Stimulated activated CD4-positive, alpha-beta T cell treated with anti-CD3 and anti-CD28 coated beads, Interleukin-2, amount 100 ng/mL, for 48 hours (primary cell): Measurements from ENCODE around the gene ACADSB.

ENCODE experiments used
- DNase-seq, 2 donors: peaks; one replicate each; pipeline ENCODE4 v3.0.0-alpha.2; 2020

The ACADSB gene

DNA sequence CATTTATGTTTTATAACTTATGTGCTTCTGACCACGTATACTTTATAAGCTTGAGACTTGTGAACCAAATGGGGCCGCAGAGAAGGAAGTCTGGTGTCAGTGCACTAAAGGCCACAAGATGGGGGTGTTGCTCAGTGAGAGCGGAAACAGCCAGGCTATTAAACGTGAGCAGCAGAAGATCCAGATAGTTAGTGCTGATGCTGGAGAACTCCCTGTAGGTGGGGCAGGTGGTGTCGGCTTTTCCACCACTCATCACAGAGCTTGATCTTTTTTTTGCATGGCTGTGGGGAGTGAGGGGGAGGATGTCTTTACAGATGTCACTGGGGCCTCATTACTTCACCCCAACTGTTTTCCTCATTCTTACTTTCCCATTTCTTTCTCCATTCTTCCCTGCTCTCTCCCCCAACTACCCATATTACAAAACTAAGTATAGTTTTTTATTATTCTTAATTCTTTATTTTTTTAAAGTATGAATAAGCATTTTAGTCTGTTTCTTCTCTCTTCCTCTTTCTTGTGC is 34.7 kb downstream of the ACADSB start:
- DNase-seq, result peak; percentile 3

DNA sequence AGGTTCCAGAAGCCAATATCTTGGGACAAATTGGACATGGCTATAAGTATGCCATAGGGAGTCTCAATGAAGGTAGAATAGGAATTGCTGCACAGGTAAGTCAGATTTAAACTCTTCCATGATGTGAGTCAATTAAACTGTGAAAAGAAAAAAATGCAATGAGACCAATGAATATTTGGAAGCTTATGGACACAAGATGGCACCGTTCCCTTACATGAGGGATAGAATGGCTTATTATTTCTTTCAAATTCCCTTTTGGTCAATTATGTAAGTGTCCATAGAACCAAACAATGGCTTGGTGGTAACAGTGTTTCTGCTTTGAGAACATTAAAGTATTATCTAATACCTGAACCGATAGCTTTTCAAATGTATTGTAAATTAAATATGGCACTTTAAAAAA is 35.6 kb downstream of the ACADSB start:
- no peak for DNase-seq

DNA sequence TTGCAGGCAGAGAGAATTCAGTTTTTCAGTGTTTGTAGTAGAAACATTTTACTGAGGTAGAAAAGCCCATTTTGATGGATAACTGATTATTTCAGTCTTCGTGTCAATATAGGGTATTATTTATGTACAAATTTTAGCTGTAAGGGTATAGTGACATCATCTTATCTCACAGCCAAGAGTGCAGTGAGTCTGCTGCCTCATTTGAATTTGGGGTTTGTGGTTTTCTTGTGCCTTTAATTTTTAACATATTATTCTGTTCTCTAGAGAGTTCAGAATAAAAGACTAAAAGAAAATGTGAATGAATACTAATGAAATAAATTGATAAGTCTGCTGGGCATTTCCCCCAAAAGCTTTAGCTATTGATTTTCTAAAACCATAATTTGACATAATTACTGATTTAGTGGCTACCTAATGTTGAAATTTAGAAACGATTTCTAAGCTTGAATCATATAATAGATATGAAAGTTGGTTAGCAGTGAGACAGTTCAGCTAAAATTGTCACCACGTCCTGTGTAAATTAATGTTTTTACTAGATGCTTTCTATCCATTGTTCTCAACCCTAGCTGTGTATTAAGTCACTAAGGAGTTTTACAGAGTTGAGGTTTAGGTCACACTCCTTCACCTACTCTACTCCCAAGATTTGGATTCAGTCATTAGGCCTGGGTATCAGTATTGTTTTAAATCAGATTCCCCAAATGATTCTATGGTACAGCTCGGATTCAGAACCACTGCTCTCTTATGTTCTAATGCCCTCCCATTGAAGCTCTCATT is 37.3 kb downstream of the ACADSB start:
- DNase-seq, result no peak

DNA sequence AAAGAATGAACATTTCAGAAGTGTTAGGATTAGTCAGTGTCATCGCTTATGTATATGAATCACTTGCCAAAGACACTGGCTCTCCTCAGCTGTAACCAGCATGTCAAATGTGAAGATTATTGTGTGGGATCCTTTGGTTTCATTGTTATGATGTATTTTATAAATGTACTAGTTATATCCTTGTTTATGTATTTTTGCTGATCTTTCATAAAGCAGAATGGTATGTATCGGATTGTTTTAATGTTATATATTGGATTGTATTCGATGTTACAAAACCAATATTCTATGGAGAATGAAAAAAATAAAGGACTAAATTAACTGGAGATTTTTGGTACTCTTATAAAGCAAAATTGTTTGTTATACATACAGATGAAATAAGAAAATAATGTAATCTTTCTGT is 49.2 kb downstream of the ACADSB start:
- no peak for DNase-seq

DNA sequence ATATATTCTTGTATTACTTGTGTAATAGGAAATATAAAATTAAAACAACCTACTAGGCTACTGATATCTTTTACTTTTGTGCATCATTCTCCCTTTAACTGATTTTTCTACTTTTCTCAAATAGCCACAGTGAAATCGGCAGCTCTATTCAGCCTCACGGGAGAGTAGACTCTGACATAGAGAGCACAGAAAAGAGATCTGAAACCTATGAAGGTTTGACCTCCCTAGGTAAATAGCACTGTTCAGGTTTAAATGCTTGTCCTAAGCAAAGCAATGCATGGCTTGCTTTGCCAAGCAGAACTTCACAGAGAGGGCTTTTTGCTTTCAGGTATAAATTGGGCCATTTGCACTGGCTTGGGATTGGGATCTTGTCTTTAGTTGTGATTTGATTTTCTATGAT is 53.1 kb downstream of the ACADSB start:
- DNase-seq, result no peak

GRCh38 chr10:123062726-123063125 is 53.9 kb downstream of the ACADSB start:
- DNase-seq, result no peak

DNA sequence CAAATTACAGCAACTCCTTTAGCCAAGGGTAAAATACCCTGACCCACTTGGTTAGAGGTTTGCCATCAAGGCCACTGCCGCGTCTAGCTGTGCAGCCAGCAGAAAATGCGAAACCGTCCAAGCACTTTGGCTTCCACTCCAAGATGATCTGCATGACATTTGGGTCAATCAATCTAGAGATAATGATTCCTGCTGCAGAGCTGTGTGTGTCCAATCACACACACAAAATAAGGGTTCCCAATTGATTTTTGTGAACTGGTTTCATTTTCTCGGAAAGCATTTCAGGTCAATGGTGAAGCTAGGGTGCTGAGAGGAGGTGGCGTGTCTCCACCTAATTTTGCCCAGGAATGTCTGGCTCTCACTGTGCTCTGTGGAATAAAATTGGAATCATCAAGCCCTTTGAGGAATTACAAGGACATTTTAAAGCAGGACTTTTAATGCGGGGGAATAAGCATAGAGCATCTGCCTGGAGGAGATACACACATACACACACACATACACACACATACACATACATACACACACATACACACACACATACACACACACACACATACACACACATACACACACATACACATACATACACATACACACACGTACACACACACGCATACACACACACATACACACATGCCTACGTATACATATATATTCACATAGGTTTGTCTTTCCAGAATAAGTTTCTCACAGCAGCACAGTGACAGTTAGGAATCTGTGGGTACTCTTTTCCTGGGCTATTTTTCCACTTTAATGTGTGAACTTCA is 59.5 kb downstream of the ACADSB start:
- no peak for DNase-seq

DNA sequence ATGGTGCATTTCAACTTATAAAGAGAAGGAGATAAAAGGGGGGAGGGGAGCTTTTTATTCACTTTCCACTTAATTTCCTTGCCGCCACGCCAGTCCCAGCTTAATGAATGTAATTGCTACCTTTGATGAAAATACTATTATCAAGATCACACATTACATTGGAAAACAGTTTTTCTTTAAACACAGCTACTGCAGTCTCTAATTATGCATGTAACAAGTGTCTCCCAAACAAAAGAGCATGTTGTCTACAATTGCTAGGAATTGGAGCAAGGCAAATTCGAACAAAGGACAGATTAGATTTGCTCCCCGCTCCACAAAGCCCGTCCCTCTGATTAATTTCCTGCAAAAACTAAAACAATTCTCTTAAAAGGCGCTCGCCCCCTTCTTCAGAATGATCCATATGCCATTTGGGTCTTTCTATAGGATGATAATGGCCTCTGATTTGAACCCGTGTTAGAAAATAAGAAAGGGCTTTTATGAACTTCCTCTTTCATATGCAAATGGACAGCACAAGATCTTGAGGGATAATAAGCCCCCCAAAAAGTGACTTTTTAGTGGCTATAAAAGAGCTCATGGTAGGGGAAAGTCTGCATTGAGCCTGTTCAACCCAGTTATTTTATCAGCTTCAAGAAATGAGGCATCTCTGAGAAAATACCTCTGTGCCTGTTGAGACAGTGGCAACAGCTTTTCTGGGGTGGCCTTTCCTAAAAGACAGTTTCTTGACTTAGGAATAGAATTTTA is 60.6 kb downstream of the ACADSB start:
- DNase-seq, result no peak

DNA sequence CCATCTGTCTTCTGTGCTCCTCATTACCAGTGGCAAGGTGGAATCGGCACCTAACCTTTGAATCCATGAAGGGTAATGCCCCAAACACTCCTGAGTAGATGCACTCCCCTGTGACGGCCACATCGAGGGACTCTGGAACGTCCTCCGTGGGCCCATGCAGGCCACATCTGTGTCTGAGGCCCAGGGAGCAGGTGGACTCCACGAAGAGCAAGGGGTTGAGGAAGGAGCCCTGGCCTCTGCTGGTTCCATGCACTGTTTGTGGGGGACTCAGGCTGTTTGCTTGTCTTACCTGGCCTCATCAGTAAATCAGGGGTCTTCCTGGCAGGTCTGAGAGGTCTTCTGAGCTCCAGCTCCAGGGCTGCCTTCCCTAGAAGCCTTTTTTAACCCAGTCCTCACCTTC is 64.4 kb downstream of the ACADSB start:
- DNase-seq, result no peak

- no peak for DNase-seq
These were observed 65.4 kb downstream of the ACADSB start for GRCh38 chr10:123074215-123074614.

- DNase-seq, result no peak
These were observed 73.1 kb downstream of the ACADSB start for GRCh38 chr10:123081896-123082295.

DNA sequence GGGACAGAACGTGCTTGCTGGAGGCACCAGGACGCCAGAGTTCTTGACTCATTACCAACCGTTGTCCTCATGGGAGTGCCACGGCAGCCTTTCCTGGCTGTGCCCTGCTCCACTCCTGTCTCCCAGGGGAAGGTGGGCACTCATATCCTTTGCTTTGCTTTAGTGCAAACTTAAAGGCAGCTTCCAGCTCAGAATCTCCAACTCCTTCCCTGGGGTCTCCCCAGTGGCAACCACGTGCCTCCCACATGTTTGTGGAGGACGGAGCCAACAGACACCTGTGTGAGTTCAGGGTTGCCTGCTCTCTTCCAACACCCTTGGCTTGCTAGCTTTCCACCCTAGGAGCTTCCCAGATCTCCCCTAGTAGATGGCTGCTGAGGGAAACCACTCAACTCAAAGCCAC is 75.0 kb downstream of the ACADSB start:
- no peak for DNase-seq

GRCh38 chr10:123086281-123086680 is 77.5 kb downstream of the ACADSB start:
- no peak for DNase-seq

DNA sequence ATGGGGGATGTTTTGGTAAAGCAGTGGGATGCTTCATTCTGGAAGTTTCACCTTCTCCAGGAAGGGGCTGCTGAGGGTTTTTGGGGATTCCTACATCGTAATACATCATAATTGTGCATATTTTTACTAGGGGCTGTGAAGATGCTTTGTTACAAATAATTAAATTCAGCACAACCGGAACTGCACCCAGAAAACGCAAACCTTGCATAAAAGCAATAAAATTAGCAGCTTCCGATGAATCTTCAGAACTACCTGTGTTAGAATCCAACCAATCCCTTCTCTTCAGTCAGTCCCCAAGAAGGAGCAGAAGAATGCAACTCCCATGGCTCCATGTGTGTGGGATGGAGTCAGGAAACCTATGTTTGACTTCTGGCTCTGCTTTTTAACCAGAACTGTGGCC is 78.5 kb downstream of the ACADSB start:
- no peak for DNase-seq

- no peak for DNase-seq
These were observed 79.0 kb downstream of the ACADSB start for GRCh38 chr10:123087786-123088185.

- DNase-seq, result no peak
These were observed 84.0 kb downstream of the ACADSB start for GRCh38 chr10:123092635-123093414.

DNA sequence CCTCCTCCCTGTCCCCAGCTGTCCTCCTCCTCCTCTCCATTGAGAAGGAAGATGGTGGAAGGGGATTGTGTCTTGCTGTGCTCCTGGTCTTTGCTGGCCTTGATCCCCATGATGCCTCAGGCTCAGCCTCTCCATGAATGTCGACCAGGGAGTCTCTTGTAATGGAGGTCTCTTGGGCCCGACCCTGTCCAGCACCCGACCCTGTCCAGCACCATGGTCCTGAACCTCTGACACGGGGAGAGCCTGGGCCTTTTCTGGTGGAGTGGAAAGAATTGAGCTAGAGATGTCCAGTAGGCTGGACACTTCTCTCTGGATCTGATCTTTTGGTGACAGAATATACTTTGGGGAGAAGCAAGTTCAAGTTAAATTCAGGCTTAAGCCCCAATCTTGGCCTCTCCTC is 84.7 kb downstream of the ACADSB start:
- DNase-seq, result no peak

DNA sequence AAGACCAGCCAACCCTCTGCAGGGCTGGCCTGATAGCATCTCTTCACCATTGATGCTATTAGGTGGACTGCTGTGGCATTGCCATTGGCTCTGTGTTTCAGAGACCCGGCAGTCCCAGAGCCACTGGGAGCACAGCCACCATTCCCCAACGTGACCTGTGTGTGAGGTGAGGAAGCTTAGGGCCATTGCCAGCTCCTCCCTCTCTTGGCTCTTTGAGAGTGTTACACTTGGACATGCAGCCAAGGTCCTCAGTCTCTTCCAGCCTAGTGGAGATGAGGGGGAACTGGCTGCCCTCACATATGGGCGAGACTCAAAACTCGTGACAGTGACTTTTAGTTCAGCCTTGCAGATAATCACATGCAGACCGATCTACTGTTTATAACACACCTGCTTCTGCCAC is 87.6 kb downstream of the ACADSB start:
- no peak for DNase-seq

DNA sequence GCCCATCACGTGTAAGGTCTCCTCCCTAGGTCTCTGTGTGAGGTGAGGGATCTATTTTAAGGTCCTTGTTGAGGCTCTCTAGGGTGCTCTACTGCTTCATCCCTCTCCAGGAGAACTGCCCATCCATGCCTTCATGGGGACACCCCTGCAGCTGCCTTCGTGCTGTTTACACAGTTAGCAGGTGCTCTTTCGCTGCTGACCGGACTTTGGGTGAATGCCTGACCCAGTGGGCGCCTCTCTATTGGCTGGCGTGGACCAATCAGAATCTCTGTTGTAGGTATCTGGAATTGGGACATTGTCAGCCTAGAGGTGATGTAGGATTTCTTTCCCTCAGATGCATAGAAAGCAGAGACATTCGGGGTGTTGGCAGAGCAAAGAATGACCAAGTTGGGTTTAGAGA is 88.2 kb downstream of the ACADSB start:
- no peak for DNase-seq

DNA sequence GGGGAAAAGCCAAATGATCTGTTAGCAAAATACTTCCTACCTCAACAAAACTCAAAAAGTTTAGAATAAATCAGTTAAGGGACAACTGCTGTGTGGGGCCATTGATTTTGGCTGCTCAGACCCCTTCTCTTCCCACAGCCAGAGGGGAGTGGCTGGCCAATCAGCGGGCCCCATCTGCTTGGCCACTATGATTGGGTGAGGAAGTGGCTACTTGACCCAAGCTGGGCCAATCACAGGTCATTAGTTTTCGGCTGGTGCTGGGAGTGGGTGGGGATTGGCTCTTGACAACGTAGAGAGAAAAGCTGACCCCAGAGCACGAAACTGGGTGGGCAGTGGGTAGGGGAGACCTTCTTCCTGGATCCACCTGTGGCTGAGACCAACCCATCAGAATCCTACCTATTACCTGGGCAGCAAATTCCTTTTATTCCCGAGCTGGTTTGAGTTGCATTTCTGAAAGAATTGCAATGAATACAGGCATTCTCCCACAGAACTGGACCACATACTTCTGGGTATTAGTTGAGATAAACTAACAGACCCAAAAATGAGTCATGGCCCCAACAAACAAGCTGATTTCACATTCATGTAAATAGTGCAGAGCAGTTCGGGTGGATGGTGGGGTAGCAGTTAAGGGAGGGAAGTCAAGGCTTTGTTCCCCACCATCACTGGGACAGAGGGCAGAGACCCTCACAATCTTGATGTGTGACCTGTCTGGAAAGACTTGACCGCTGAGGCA is 91.4 kb downstream of the ACADSB start:
- no peak for DNase-seq

DNA sequence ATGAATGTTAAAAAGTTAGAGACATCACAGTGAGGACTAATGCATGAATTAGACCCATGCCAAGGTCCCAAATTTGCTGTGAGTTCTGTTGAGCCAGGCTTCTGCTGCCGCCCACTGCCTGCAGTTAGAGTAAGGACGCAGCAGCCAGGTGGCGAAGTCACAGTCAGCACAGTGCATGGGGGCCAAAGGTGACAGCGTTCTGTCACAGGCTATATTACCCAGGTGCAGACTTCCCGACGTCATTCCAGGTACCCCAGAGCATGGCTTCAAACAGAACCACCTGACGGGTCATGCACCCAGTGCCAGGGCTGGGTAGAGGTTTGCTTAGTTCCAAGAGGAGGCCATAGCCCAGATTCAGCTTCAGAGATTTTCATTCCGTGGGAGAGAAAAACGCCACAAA is 93.1 kb downstream of the ACADSB start:
- no peak for DNase-seq

DNA sequence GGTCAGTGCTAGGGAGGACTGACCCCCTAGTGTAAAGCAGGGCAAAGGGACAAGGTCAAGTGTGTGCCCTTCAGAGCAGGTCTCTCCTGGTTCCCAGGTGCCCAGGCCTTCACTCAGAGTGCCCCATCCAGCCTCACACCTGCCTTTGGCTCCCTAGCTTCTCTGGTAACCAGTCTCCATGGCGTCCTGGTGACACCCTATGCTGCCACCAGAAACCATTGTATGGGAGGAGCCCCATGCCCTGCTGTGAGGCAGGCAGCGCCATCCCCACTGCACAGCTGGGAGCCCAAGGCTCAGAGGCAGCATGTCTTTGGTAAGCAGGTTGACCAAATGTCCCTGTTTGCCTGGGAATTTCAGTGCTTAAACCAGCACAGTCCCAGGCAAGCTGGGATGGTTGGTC is 93.9 kb downstream of the ACADSB start:
- DNase-seq, result no peak
